ENCODE results near the gene PTCHD4.
"Not testable (repeated sequence)": the region's sequence is repeated elsewhere in the genome, so short reads cannot be mapped to it uniquely, and the experiment has no call there.

The PTCHD4 gene

DNA sequence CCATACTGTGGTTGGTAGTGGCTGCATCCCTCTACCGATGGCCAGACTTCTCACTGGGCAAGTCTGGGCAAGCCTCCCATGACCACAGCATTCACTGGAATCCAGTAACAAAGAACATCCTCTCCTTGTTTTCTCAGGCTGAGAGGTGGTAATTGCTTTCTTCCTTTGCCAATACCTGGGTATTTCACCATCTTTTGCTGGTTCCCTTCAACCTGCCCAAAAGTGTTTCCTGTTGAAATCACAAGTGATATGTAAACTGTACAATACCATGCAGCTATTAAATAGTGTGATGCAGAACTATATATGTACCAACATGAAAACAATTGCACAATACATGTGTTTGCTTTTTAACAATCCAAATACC lies at the start of gene PTCHD4:
Gene PTCHD4 (minus strand): TSS at position 55 of the 364 bp plus-strand sequence. CDS start 42,240 bp downstream, outside the sequence.
- DNase-seq (ENCODE audit: low read depth) = peak; percentile 38

DNA sequence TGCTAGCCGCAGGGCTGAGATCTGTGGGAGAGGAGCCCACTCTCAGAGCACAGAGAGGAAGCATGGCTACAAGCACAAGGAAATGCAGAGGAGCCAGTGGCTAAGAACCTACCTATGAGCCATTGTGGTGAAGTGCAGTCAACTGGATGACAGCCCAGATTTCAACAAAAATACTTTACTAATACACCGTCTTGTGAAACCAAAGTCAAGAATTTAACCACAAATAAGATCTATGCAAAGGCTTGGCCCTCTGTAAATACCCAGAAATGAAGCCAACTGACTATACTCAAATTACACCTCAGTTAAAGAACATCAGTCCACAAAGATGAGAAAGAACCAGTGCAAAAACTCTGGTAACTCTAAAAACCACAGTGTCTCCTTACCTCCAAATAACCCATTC lies 40.1 kb upstream of the PTCHD4 start:
- DNase-seq (ENCODE audit: low read depth) = peak; percentile 26

DNA sequence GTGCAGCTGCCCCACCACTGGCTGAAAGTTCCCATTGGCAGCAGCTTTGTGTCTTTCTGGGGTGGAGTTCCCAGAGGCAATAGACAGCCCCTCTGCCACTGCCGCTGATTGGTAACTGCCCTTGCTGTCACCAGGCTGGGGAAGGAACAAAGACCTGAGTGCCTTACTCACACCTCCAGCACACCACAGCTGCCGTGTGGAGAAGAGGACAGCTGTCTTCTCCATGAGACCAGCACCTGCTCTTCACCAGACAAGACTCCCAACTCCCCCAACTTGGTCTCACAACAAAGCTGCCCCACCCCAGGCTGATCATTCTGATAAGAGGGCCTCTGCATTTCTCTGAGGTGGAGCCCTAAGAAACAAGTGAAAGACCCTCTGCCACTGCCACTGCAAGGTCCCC lies 39.7 kb upstream of the PTCHD4 start:
- no peak for DNase-seq (ENCODE audit: low read depth)

DNA sequence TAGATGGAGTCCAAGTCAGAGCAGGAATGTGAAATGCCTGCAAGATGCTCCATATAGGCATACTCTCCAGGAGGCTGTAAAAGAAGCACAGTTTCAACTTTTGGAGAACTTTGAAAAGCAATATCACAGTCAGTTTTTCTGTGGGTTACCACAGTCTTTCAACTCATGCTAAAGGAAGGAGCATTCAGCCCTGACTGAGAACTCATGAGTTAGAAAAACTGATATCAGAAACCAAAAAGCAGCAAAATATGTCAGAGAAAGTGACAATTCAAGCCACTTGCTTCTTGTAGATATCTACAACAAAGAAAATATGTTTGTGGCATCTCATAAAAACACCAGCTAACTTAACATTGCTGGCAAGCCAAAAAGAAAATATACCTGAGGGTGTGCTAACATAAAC lies 36.1 kb upstream of the PTCHD4 start:
- DNase-seq (ENCODE audit: low read depth) = no peak

DNA sequence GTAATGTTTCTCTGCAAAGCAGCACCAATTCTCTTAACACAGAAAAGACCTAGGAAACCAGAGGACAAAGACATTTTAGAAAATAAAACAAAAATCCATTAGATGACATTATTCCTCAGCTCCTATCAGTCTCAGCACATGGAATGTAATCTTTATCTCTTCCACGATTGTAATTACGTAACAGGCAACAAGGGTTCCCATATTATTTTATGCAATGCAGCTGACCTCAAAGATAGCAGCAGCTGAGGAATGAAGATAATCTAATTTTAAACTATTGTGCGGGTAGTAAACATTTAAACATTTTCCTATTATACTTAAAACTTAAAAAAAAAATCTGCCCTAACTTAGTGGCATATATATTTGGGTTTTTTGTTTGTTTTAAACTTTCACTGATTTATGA lies 33.0 kb upstream of the PTCHD4 start:
- DNase-seq (ENCODE audit: low read depth) = no peak

- DNase-seq (ENCODE audit: low read depth) = no peak
Measured at GRCh38 chr6:48141975-48142374, 31.0 kb upstream of the PTCHD4 start.

GRCh38 chr6:48139818-48140614 lies 29.0 kb upstream of the PTCHD4 start:
- no peak for DNase-seq (ENCODE audit: low read depth)

- DNase-seq (ENCODE audit: low read depth) = no peak
Measured at GRCh38 chr6:48136856-48137255, 25.9 kb upstream of the PTCHD4 start.

DNA sequence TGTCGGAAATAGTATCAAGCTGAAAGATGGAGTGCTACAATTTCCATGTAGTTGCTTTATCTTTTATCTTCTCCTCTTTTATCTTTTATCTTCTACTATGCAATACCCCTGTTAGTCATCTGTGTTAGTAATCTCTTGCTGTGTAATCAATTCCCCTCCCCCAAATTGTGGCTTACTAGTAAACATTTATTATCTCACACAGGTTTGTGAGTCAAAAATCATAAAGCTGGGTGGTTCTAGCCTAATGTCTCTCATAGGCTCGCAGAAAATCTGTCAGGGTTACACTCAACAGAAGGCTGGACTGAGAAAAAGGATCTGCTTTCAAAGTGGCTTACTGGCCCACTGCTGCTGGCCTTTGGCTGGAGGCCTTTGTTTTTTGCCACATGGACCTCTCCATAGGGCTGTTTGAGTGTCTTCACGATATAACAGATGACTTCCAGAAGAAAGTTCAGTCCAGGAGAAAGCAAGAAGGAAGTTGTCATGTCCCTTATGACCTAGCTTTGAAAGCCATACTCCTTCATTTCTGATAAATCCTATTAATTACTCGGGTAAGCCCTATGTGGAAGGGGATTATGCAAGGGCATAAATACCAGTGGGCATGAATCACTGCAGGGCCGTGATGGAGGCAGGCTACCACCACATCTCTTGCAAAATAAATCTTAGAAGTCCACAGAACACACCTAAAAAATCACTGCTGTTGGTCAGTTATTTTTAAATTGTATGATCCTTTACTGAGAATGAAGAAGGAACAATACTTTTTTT lies 24.5 kb upstream of the PTCHD4 start:
- DNase-seq (ENCODE audit: low read depth) = peak; percentile 62

DNA sequence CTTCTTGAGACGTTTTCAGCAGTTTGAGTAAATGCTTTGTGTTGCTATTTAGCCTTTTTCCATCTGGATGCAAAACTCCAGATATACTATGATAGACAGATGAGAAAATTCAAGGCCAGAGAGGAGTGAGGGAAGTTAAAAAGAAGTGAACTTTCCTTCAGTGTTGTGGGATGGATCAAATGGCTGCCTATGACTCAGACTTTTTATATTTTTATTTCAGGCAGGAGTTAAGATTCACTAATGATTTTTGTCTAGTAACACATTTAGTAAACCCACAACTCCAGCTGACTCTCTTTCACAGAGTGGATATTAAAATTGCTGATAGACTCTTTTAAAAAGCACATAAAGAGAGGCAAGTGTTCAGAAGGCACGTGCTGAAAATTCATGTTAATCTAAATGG lies 23.2 kb upstream of the PTCHD4 start:
- no peak for DNase-seq (ENCODE audit: low read depth)

GRCh38 chr6:48123601-48124000 lies 12.6 kb upstream of the PTCHD4 start:
- no peak for DNase-seq (ENCODE audit: low read depth)

DNA sequence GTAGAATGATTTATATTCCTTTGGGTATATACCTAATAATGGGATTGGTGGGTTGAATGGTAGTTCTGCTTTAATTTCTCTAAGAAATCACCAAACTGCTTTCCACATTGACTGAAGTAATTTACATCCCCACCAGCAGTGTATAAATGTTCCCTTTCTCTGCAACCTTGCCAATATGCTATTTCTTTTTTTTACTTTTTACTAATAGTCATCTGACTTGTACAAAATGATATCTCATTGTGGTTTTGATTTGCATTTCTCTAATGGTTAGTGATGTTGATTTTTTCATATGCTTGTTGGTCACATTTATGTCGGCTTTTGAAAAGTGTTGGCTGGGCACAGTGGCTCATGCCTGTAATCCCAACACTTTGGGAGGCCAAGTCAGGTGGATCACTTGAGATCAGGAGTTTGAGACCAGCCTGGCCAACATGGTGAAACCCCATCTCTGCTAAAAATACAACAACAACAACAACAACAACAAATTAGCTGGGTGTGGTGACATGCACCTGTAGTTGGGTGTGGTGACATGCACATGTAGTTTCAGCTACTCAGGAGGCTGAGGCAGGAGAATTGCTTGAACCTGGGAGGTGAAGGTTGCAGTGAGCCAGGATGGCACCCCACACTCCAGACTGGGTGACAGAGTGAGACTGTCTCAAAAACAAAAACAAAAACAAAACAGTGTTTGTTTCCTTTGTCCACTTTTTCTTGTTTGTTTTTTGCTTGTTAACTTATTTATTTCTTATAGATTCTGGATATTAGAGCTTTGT lies 11.2 kb upstream of the PTCHD4 start:
- not testable (repeated sequence) for DNase-seq (ENCODE audit: low read depth)

DNA sequence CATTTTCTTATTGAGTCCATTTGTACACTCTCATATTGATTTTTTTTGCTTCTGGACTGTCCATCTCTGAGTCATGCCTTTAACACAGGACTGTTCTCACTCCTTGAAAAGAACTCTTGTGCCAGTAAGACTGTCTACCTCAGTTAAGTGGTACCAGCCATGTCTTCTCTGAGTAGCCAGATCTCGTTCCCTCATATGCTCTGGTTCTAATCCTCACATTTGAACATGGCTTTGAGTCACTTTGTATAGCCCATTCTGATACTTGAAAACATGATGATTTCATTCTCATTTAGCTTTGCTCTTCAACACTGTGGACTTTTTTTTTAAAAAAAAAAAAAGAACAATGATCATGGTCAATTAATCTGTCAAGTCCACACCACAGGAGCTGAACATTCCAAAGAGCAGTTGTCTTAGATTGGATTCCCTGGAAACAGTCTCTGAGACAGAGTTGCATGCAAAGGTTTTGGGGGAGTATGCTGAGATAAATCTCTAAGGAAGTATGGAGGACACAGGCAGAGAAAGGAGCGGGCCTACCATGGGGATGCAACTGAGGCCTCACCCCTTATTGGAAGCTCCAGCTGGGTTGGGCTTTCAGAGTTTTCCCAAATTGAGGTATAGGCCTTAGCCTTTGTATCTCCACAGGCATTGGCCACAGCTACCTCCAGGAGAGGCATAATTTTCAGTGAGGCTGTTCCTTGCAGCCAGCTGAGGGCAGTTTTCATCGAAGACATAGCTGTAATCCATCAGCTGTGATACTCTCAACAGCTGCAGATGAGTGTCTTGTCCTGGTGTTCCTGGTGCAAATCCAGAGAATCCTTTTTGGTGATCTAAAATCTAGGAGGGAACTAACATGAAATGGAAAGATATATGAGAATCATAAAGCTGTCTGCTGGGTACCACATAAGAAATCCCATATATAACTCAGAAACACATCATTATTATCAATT lies 6.0 kb upstream of the PTCHD4 start:
- DNase-seq (ENCODE audit: low read depth) = no peak

DNA sequence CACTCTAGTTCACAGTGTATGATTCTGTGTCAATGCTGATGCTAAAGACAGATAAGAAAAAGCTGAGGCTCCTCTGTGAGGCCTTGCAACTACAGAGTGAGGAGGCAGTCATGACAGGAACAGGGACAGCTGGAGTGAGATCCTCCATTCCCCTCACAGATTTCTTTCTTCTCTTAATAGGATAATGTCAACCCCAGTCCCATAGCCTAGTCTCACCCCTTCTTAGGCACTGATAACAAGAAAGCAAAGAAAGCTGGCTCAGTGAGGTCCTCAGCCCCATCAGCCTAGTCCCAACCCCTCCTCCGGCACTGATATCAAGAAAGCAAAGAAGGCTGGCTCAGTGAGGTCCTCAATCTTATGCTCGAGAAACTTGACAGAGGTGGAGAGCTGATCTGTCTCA lies 2.1 kb upstream of the PTCHD4 start:
- no peak for DNase-seq (ENCODE audit: low read depth)

- DNase-seq (ENCODE audit: low read depth) = no peak
Measured at GRCh38 chr6:48111575-48111974, 578 bp upstream of the PTCHD4 start.

GRCh38 chr6:48110436-48111142 lies 408 bp downstream of the PTCHD4 start:
- no peak for DNase-seq (ENCODE audit: low read depth)

GRCh38 chr6:48109944-48110343 lies 1.1 kb downstream of the PTCHD4 start:
- DNase-seq (ENCODE audit: low read depth) = no peak

DNA sequence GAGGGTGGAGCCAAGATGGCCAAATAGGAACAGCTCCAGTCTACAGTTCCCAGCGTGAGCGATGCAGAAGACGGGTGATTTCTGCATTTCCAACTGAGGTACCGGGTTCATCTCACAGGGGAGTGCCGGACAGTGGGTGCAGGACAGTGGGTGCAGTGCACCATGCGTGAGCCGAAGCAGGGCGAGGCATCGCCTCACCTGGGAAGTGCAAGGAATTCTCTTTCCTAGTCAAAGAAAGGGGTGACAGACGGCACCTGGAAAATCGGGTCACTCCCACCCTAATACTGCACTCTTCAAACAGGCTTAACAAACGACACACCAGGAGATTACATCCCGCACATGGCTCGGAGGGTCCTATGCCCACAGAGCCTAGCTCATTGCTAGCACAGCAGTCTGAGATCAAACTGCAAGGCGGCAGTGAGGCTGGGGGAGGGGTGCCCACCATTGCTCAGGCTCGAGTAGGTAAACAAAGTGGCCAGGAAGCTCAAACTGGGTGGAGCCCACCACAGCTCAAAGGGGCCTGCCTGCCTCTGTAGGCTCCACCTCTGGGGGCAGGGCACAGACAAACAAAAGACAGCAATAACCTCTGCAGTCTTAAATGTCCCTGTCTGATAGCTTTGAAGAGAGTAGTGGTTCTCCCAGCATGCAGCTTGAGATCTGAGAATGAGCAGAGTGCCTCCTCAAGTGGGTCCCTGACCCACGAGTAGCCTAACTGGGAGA lies 8.4 kb downstream of the PTCHD4 start:
- not testable (repeated sequence) for DNase-seq (ENCODE audit: low read depth)

GRCh38 chr6:48101290-48101689 lies 9.7 kb downstream of the PTCHD4 start:
- DNase-seq (ENCODE audit: low read depth) = no peak

DNA sequence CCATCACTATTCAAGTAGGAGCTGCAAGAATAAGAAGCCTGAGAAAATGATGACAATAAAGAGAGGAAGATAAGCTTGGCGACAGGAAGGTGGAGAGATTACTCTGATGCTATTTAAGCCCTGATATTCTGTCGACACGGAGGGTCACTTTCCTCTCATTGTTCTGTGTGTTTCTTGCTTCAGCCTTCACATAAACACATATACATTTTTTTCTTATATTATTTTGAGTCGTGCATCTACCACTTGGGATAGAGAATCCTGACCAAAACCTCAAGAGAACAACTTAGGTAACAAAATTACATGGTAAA lies 10.5 kb downstream of the PTCHD4 start:
- DNase-seq (ENCODE audit: low read depth) = no peak
